B cell (primary cell): ENCODE results near the gene DNM1. TPM values are rescaled to one million over a fixed set of nuclear protein-coding genes. Genes with fewer than 3 reads are reported as not detected.

Experiments
- ATAC-seq: fragments of 200-7000 bp; cut with Tn5 transposase; one replicate; pipeline ENCODE4 v1.10.0; 2021; ENCODE audit warnings: low read depth, mild to moderate bottlenecking, moderate number of reproducible peaks, moderate library complexity
- CTCF ChIA-PET: fragments of 350-600 bp; sonication (Branson Sonifier 250); formaldehyde crosslinking; loops from one replicate; lab custom pipeline; 2021; ENCODE audit warnings: antibody characterized with exemption, inconsistent platforms; lab: Charles Lee
- POLR2A ChIA-PET: fragments of 350-600 bp; sonication (Branson Sonifier 250); formaldehyde crosslinking; loops from one replicate; lab custom pipeline; 2021; ENCODE audit warnings: antibody characterized with exemption; lab: Charles Lee
- DNase-seq: peaks from one replicate; pipeline ENCODE4 v3.0.0; 2013
- H2AFZ ChIP-seq: 2 replicates; pipeline ENCODE4 v1.6.1; 2012; ENCODE audit warnings: mild to moderate bottlenecking, low read depth, low read length; ENCODE audit not compliant: insufficient read depth, poor library complexity, severe bottlenecking
- H3K27ac ChIP-seq, 2 donors: 1 replicate in 1 of 2; 2 replicates in 1 of 2; pipeline ENCODE4 v1.5.1; 2012 to 2013; ENCODE audit warnings: low read length in 2 of 2, mild to moderate bottlenecking in 2 of 2, moderate library complexity in 1 of 2
- H3K27me3 ChIP-seq, 4 experiments: fragments of 200-600 bp in 1 of 4; sonication (generic) in 1 of 4; replicated peaks in 1 of 4; 1 replicate in 2 of 4; 2 replicates in 2 of 4; pipeline versions ENCODE4 v1.6.1 to v1.7.0; 2013 to 2016; ENCODE audit warnings: low read length in 3 of 4, mild to moderate bottlenecking in 2 of 4, mixed read lengths in 1 of 4, moderate library complexity in 1 of 4; ENCODE audit not compliant: insufficient read depth in 4 of 4, control insufficient read depth in 3 of 4; ENCODE audit errors: control extremely low read depth in 1 of 4
- H3K36me3 ChIP-seq, 2 experiments: replicated peaks in 1 of 2; 1 replicate in 1 of 2; 2 replicates in 1 of 2; pipeline versions ENCODE4 v1.6.1 to v1.7.1; 2013; ENCODE audit warnings: low read length in 1 of 2; ENCODE audit not compliant: insufficient read depth in 2 of 2, control insufficient read depth in 1 of 2; ENCODE audit errors: control extremely low read depth in 1 of 2, extremely low read depth in 1 of 2
- H3K4me1 ChIP-seq, 2 donors: fragments of 200-600 bp in 1 of 2; sonication (generic) in 1 of 2; 1 replicate in 1 of 2; 2 replicates in 1 of 2; pipeline versions ENCODE4 v1.5.1 to v1.6.1; 2013 to 2017; ENCODE audit warnings: low read length in 2 of 2; ENCODE audit not compliant: control insufficient read depth in 2 of 2, insufficient read depth in 2 of 2
- H3K4me2 ChIP-seq: replicated peaks from 2 replicates; pipeline ENCODE3; 2012; ENCODE audit warnings: mild to moderate bottlenecking, low read depth, low read length; ENCODE audit not compliant: poor library complexity, severe bottlenecking
- H3K4me3 ChIP-seq, 5 experiments: fragments of 200-600 bp in 1 of 5; sonication (generic) in 1 of 5; 1 replicate in 3 of 5; 2 replicates in 2 of 5; pipeline versions ENCODE4 v1.5.1 to v1.7.0; 2011 to 2016; ENCODE audit warnings: low read length in 4 of 5, mild to moderate bottlenecking in 4 of 5, low read depth in 2 of 5, control low read depth in 1 of 5, moderate library complexity in 1 of 5; ENCODE audit not compliant: insufficient read depth in 1 of 5; ENCODE audit errors: control extremely low read depth in 1 of 5, extremely low read depth in 1 of 5
- H3K79me2 ChIP-seq: fragments of 200-600 bp; sonication (generic); one replicate; pipeline ENCODE4 v1.6.0; 2016; ENCODE audit warnings: low read length; ENCODE audit not compliant: control insufficient read depth, insufficient read depth
- H3K9ac ChIP-seq: fragments of 200-600 bp; sonication (generic); 2 replicates; pipeline ENCODE4 v1.6.1; 2017; ENCODE audit warnings: mild to moderate bottlenecking, low read length, moderate library complexity
- H3K9me3 ChIP-seq, 3 donors: one replicate each; pipeline versions ENCODE4 v1.6.1 to v1.7.1; 2013; ENCODE audit warnings: low read length in 2 of 3; ENCODE audit not compliant: control insufficient read depth in 2 of 3, insufficient read depth in 1 of 3; ENCODE audit errors: control extremely low read depth in 1 of 3
- H4K20me1 ChIP-seq: 2 replicates; pipeline ENCODE4 v1.6.0; 2012; ENCODE audit warnings: mild to moderate bottlenecking, low read length; ENCODE audit not compliant: insufficient read depth, control insufficient read depth, poor library complexity, severe bottlenecking
- H3K27ac Mint-ChIP-seq: one replicate; pipeline ENCODE4 v1.8.0; 2021; ENCODE audit warnings: mixed read lengths
- H3K27me3 Mint-ChIP-seq: one replicate; pipeline ENCODE4 v1.8.0; 2021; ENCODE audit warnings: mixed read lengths
- H3K4me1 Mint-ChIP-seq: one replicate; pipeline ENCODE4 v1.8.0; 2021; ENCODE audit warnings: mixed read lengths
- H3K4me3 Mint-ChIP-seq: one replicate; pipeline ENCODE4 v1.8.0; 2021; ENCODE audit warnings: mixed read lengths
- H3K9me3 Mint-ChIP-seq: one replicate; pipeline ENCODE4 v1.8.0; 2022; ENCODE audit warnings: mixed read lengths; ENCODE audit not compliant: insufficient read depth
- CTCF ChIP-seq: fragments of 200-600 bp; IDR thresholded peaks from one replicate; pipeline ENCODE4 v1.8.0; 2022; ENCODE audit warnings: antibody characterized with exemption, mild to moderate bottlenecking
- EZH2 ChIP-seq: IDR thresholded peaks from 2 replicates; pipeline ENCODE4 v1.6.1; 2012; ENCODE audit warnings: borderline replicate concordance, low read depth, mild to moderate bottlenecking, moderate library complexity, low read length; ENCODE audit not compliant: insufficient read depth, poor library complexity, severe bottlenecking
- WGBS: methylation state at CpG from one replicate; pipeline ENCODE4 v1.1.5; 2013; ENCODE audit warnings: missing lambda C conversion rate; ENCODE audit not compliant: insufficient coverage; 5-methylcytosine and 5-hydroxymethylcytosine counted together
- intact Hi-C: fragments of 100-400 bp; cut with micrococcal nuclease; formaldehyde crosslinking; loops from one replicate; pipeline ENCODE4 v1.10.0; 2022
- polyA plus RNA-seq: library from polyadenylated mRNA; depleted of rRNA; stranded (reverse); fragments of >200 nt; gene quantifications from 2 replicates; pipeline ENCODE4 v1.2.3, GENCODE V29; 2012
- total RNA-seq, 2 donors: library from RNA; stranded (reverse); fragments of 120-200 nt in 1 of 2; gene quantifications; 1 replicate in 1 of 2; 2 replicates in 1 of 2; pipeline versions ENCODE4 v1.2.3 to v1.2.4, GENCODE V29; 2013 to 2022

The DNM1 gene
- total and polyA plus RNA-seq, 2 donors (not counting 1 experiment from before 2014, with no cell fraction given): 0.63 to 1.3 TPM

GRCh38 chr9:128276008-128276573, 72.9 kb downstream of the DNM1 start, which contains the start of gene SWI5:
SWI5 (plus strand) TSS chr9:128276276.
- Histone ChIP-seq H3K36me3 (peaks cover 0 to 12% of the 10 kb centered on the region in 2 experiments), H3K4me2 (peak within 1 kb of the TSS; percentile 100), H3K4me1 (peaks cover 14 to 20% of the 10 kb centered on the region in 2 donors), H3K9ac (peak within 1 kb of the TSS; percentile 96), H4K20me1 (no peaks in the 10 kb centered on the region), H2AFZ (peak within 1 kb of the TSS; percentile 99), H3K4me3 (peak within 1 kb of the TSS; percentile 61 to 99 (median 87)), H3K27me3 (no peaks in the 10 kb centered on the region), H3K9me3 (no peaks in the 10 kb centered on the region), H3K79me2 (peaks cover 26% of the 10 kb centered on the region), H3K27ac (peak within 1 kb of the TSS; percentile 81 to 92)
- DNase-seq (peak; percentile 100), ATAC-seq (peak; percentile 93)
- no peaks in the 10 kb centered on the region for H3K27me3 Mint-ChIP-seq
- H3K9me3 Mint-ChIP-seq: no peaks in the 10 kb centered on the region
- H3K4me3 Mint-ChIP-seq: peak within 1 kb of the TSS; percentile 96
- ChIA-PET POLR2A (interaction anchor here (0.6 to 1.1 kb wide), 7 partner anchors 26 to 1052 kb away, joined by 3 to 9 read pairs (median 3); partner anchors contain the start of genes TRUB2 and URM1), CTCF (interaction anchor here (0.5 to 1.2 kb wide), 4 partner anchors 21 to 335 kb away, joined by 3 to 5 read pairs (median 4); partner anchors contain the start of gene URM1)
- whole genome bisulfite sequencing: under 1% methylated on average over 38 of the region's 38 CpGs
- no peak for TF ChIP-seq EZH2
- no peak for TF ChIP-seq CTCF
- intact Hi-C loops: loop anchor here (1.0 to 10.0 kb wide), 3 partner anchors 26 to 821 kb away; partner anchors contain the start of genes COQ4, LRSAM1, RPL12 and TRUB2
- H3K4me1 Mint-ChIP-seq: peaks cover 23% of the 10 kb centered on the region
- peak within 1 kb of the TSS; percentile 97 for H3K27ac Mint-ChIP-seq
